Fibroblast of lung (primary cell): ENCODE data around the gene GDPGP1. TPM values are rescaled to one million over a fixed set of nuclear protein-coding genes. Genes with fewer than 3 reads are reported as not detected.

Source experiments
- DNase-seq, 2 donors: peaks; one replicate each; pipeline versions ENCODE4 v3.0.0 to v3.0.0-alpha.2; 2010; ENCODE audit warnings: low read depth in 2 of 2
- H2AFZ ChIP-seq: 2 replicates; pipeline ENCODE4 v1.5.1; 2012; ENCODE audit warnings: low read length, control low read depth, inconsistent platforms
- H3K27ac ChIP-seq: 2 replicates; pipeline ENCODE4 v1.5.1; 2011; ENCODE audit warnings: low read length, control low read depth; ENCODE audit not compliant: insufficient read depth
- H3K27me3 ChIP-seq: 2 replicates; pipeline ENCODE4 v1.5.1; 2011; ENCODE audit warnings: mild to moderate bottlenecking, low read length; ENCODE audit not compliant: control insufficient read depth, insufficient read depth
- H3K36me3 ChIP-seq: 2 replicates; pipeline ENCODE4 v1.5.1; 2011; ENCODE audit warnings: low read length; ENCODE audit not compliant: control insufficient read depth, insufficient read depth
- H3K4me1 ChIP-seq: 2 replicates; pipeline ENCODE4 v1.5.1; 2011; ENCODE audit warnings: low read length; ENCODE audit not compliant: control insufficient read depth, insufficient read depth; ENCODE audit errors: extremely low read depth
- H3K4me2 ChIP-seq: 2 replicates; pipeline ENCODE4 v1.5.1; 2011; ENCODE audit warnings: low read length, control low read depth; ENCODE audit not compliant: insufficient read depth; ENCODE audit errors: extremely low read depth
- H3K4me3 ChIP-seq, 4 experiments: fragments of 200-600 bp in 1 of 4; sonication (generic) in 1 of 4; replicated peaks in 1 of 4; 2 replicates each; pipeline ENCODE4 v1.5.1; 2011 to 2016; ENCODE audit warnings: low read length in 4 of 4, low read depth in 3 of 4, mild to moderate bottlenecking in 3 of 4, control low read depth in 2 of 4, inconsistent platforms in 1 of 4, mixed read lengths in 1 of 4; ENCODE audit not compliant: insufficient read depth in 1 of 4; ENCODE audit errors: control extremely low read depth in 1 of 4
- H3K79me2 ChIP-seq: 2 replicates; pipeline ENCODE4 v1.5.1; 2012; ENCODE audit warnings: mild to moderate bottlenecking, low read length, inconsistent platforms; ENCODE audit not compliant: control insufficient read depth, insufficient read depth
- H3K9ac ChIP-seq: 2 replicates; pipeline ENCODE4 v1.5.1; 2011; ENCODE audit warnings: mild to moderate bottlenecking, low read length, control low read depth; ENCODE audit not compliant: insufficient read depth
- H3K9me3 ChIP-seq: 2 replicates; pipeline ENCODE4 v1.5.1; 2012; ENCODE audit warnings: low read depth, low read length; ENCODE audit not compliant: control insufficient read depth, insufficient read depth
- H4K20me1 ChIP-seq: 2 replicates; pipeline ENCODE4 v1.5.1; 2011; ENCODE audit warnings: low read length; ENCODE audit not compliant: control insufficient read depth, insufficient read depth; ENCODE audit errors: extremely low read depth
- CTCF ChIP-seq, 2 donors: IDR thresholded peaks in 1 of 2; conservative IDR thresholded peaks in 1 of 2; 1 replicate in 1 of 2; 2 replicates in 1 of 2; pipeline ENCODE4 v1.5.1; 2011 to 2012; ENCODE audit warnings: low read length in 2 of 2, control low read depth in 1 of 2, inconsistent platforms in 1 of 2, low read depth in 1 of 2, mild to moderate bottlenecking in 1 of 2
- EZH2 ChIP-seq: IDR thresholded peaks from 2 replicates; pipeline ENCODE4 v1.5.1; 2012; ENCODE audit warnings: low read length, control low read depth, mild to moderate bottlenecking; ENCODE audit errors: missing control alignments
- polyA plus RNA-seq, 2 donors: library from polyadenylated mRNA; depleted of rRNA in 1 of 2; stranded (reverse) in 1 of 2; unstranded in 1 of 2; fragments of >200 nt; gene quantifications; 2 replicates each; pipeline ENCODE4 v1.2.1, GENCODE V29; 2011 to 2012; ENCODE audit warnings: missing spikeins in 1 of 2
- total RNA-seq: library from RNA; depleted of rRNA; stranded (reverse); fragments of >200 nt; gene quantifications from 2 replicates; pipeline ENCODE4 v1.2.1, GENCODE V29; 2014

The GDPGP1 gene
- total and polyA plus RNA-seq, 2 donors (not counting 1 experiment from before 2014, with no cell fraction given), result 1.9 to 9.7 TPM

GRCh38 chr15:90208356-90208755, 25.7 kb upstream of the GDPGP1 start:
- DNase-seq, result no peak
- Histone ChIP-seq H3K9me3 (no peaks in the 10 kb centered on the region), H3K79me2 (no peaks in the 10 kb centered on the region), H2AFZ (no peak overlapping the region), H3K9ac (no peak overlapping the region), H3K4me2 (no peak overlapping the region), H3K27ac (no peak overlapping the region), H4K20me1 (no peaks in the 10 kb centered on the region), H3K27me3 (no peaks in the 10 kb centered on the region), H3K36me3 (no peaks in the 10 kb centered on the region), H3K4me1 (no peaks in the 10 kb centered on the region), H3K4me3 (no peak overlapping the region)
- TF ChIP-seq EZH2, result no peak
- TF ChIP-seq CTCF (conservative IDR thresholded peaks at IDR 0.05 in 1 of 2, IDR thresholded peaks at IDR 0.05 in 1 of 2; ENCODE audit: low read depth in 1 of 2, low read length in 2 of 2), result no peak

- TF ChIP-seq EZH2, result no peak
- no peak for TF ChIP-seq CTCF (conservative IDR thresholded peaks at IDR 0.05 in 1 of 2, IDR thresholded peaks at IDR 0.05 in 1 of 2; ENCODE audit: low read depth in 1 of 2, low read length in 2 of 2)
- Histone ChIP-seq H2AFZ (no peak overlapping the region), H3K9me3 (no peaks in the 10 kb centered on the region), H3K9ac (no peak overlapping the region), H3K79me2 (no peaks in the 10 kb centered on the region), H3K27ac (no peak overlapping the region), H3K4me3 (no peak overlapping the region), H3K4me1 (no peaks in the 10 kb centered on the region), H3K27me3 (no peaks in the 10 kb centered on the region), H3K4me2 (no peak overlapping the region), H4K20me1 (no peaks in the 10 kb centered on the region), H3K36me3 (no peaks in the 10 kb centered on the region)
- DNase-seq, result no peak
Measured at GRCh38 chr15:90209591-90209990, 24.4 kb upstream of the GDPGP1 start.

GRCh38 chr15:90210593-90210992, 23.4 kb upstream of the GDPGP1 start:
- no peaks in the 10 kb centered on the region for H3K4me1 ChIP-seq
- H3K36me3 ChIP-seq, result no peaks in the 10 kb centered on the region
- no peaks in the 10 kb centered on the region for H3K9me3 ChIP-seq
- no peaks in the 10 kb centered on the region for H3K79me2 ChIP-seq
- no peak for DNase-seq
- no peak overlapping the region for H3K9ac ChIP-seq
- no peak overlapping the region for H3K4me2 ChIP-seq
- H3K27ac ChIP-seq, result no peak overlapping the region
- H3K4me3 ChIP-seq, result no peak overlapping the region
- TF ChIP-seq EZH2 (no peak), CTCF (conservative IDR thresholded peaks at IDR 0.05 in 1 of 2, IDR thresholded peaks at IDR 0.05 in 1 of 2; ENCODE audit: low read depth in 1 of 2, low read length in 2 of 2) (no peak)
- H3K27me3 ChIP-seq, result no peaks in the 10 kb centered on the region
- no peak overlapping the region for H2AFZ ChIP-seq
- no peaks in the 10 kb centered on the region for H4K20me1 ChIP-seq
